ENCODE results near the gene EID1.

EID1 gene

GRCh38 chr15:48872632-48873031 lies 5.3 kb upstream of the EID1 start:
- DNase-seq = no peak
- Histone ChIP-seq H3K79me2 (ENCODE audit: insufficient read depth, low read length) (no peaks in the 10 kb centered on the region), H3K9ac (ENCODE audit: low read depth, low read length) (no peak overlapping the region), H3K27ac (ENCODE audit: low read length) (no peak overlapping the region), H3K9me3 (ENCODE audit: insufficient read depth, low read length, severe bottlenecking) (no peaks in the 10 kb centered on the region), H4K20me1 (ENCODE audit: insufficient read depth, low read length) (no peaks in the 10 kb centered on the region), H2AFZ (ENCODE audit: low read depth, low read length) (no peak overlapping the region), H3K4me2 (ENCODE audit: insufficient read depth, low read length) (no peak overlapping the region), H3K4me1 (ENCODE audit: insufficient read depth, low read length) (peaks cover 10% of the 10 kb centered on the region; the same call in 1 of the 2 replicates), H3K36me3 (ENCODE audit: insufficient read depth, low read length) (no peaks in the 10 kb centered on the region), H3K27me3 (ENCODE audit: insufficient read depth, low read length, poor library complexity) (peaks cover 4% of the 10 kb centered on the region), H3K4me3 (ENCODE audit: low read depth in 1 of 2, low read length in 2 of 2) (no peak overlapping the region)
- no peak for ATAC-seq (ENCODE audit: insufficient read depth, low read depth)
- TF ChIP-seq EZH2 (IDR thresholded peaks at IDR 0.05; ENCODE audit: borderline replicate concordance, low read depth, low read length, severe bottlenecking) (no peak), CTCF (IDR thresholded peaks at IDR 0.05; ENCODE audit: borderline replicate concordance, extremely low read depth, low read length, poor library complexity, severe bottlenecking) (no peak)

- no peak for DNase-seq
- Histone ChIP-seq H3K4me3 (ENCODE audit: low read depth in 1 of 2, low read length in 2 of 2) (no peak overlapping the region), H3K79me2 (ENCODE audit: insufficient read depth, low read length) (peaks cover 24% of the 10 kb centered on the region), H3K27me3 (ENCODE audit: insufficient read depth, low read length, poor library complexity) (peaks cover 4% of the 10 kb centered on the region), H3K9me3 (ENCODE audit: insufficient read depth, low read length, severe bottlenecking) (no peaks in the 10 kb centered on the region), H4K20me1 (ENCODE audit: insufficient read depth, low read length) (peaks cover 10% of the 10 kb centered on the region; the same call in 1 of the 2 replicates), H3K4me1 (ENCODE audit: insufficient read depth, low read length) (peaks cover 29% of the 10 kb centered on the region), H3K4me2 (ENCODE audit: insufficient read depth, low read length) (no peak overlapping the region), H2AFZ (ENCODE audit: low read depth, low read length) (no peak overlapping the region), H3K36me3 (ENCODE audit: insufficient read depth, low read length) (no peaks in the 10 kb centered on the region), H3K27ac (ENCODE audit: low read length) (no peak overlapping the region), H3K9ac (ENCODE audit: low read depth, low read length) (no peak overlapping the region)
- ATAC-seq (ENCODE audit: insufficient read depth, low read depth) = no peak
- TF ChIP-seq CTCF (IDR thresholded peaks at IDR 0.05; ENCODE audit: borderline replicate concordance, extremely low read depth, low read length, poor library complexity, severe bottlenecking) (no peak), EZH2 (IDR thresholded peaks at IDR 0.05; ENCODE audit: borderline replicate concordance, low read depth, low read length, severe bottlenecking) (no peak)
These were observed 2.5 kb upstream of the EID1 start for GRCh38 chr15:48875241-48875960.

GRCh38 chr15:48876057-48876456 lies 1.9 kb upstream of the EID1 start:
- Histone ChIP-seq H3K4me2 (ENCODE audit: insufficient read depth, low read length) (no peak overlapping the region), H3K79me2 (ENCODE audit: insufficient read depth, low read length) (peaks cover 24% of the 10 kb centered on the region), H3K4me3 (ENCODE audit: low read depth in 1 of 2, low read length in 2 of 2) (no peak overlapping the region), H3K27ac (ENCODE audit: low read length) (no peak overlapping the region), H4K20me1 (ENCODE audit: insufficient read depth, low read length) (peaks cover 10% of the 10 kb centered on the region; the same call in 1 of the 2 replicates), H3K36me3 (ENCODE audit: insufficient read depth, low read length) (no peaks in the 10 kb centered on the region), H3K9me3 (ENCODE audit: insufficient read depth, low read length, severe bottlenecking) (no peaks in the 10 kb centered on the region), H2AFZ (ENCODE audit: low read depth, low read length) (no peak overlapping the region), H3K4me1 (ENCODE audit: insufficient read depth, low read length) (peaks cover 31% of the 10 kb centered on the region), H3K9ac (ENCODE audit: low read depth, low read length) (no peak overlapping the region), H3K27me3 (ENCODE audit: insufficient read depth, low read length, poor library complexity) (peaks cover 4% of the 10 kb centered on the region)
- no peak for ATAC-seq (ENCODE audit: insufficient read depth, low read depth)
- DNase-seq = no peak
- TF ChIP-seq CTCF (IDR thresholded peaks at IDR 0.05; ENCODE audit: borderline replicate concordance, extremely low read depth, low read length, poor library complexity, severe bottlenecking) (no peak), EZH2 (IDR thresholded peaks at IDR 0.05; ENCODE audit: borderline replicate concordance, low read depth, low read length, severe bottlenecking) (no peak)

Data from DND-41 (cell line).